Measurements from ENCODE around the gene SOWAHA. TPM values are rescaled to one million over a fixed set of nuclear protein-coding genes. Genes with fewer than 3 reads are reported as not detected.
A peak's percentile ranks its signal among the peaks of the same experiment; 100 is the strongest.

SOWAHA gene
- total RNA-seq, 1 experiment from 2014 or later = not detected

GRCh38 chr5:132778129-132778528 lies 35.0 kb upstream of the SOWAHA start:
- DNase-seq (ENCODE audit: low read depth, low spot score) (no peak), ATAC-seq (no peak)
- in situ Hi-C loops (cut with HindIII; ENCODE audit: low pct_unique_long_range_greater_than_20kb, low sequenced_read_pairs) (no loop called here), intact Hi-C loops (cut with micrococcal nuclease; ENCODE audit: unreplicated experiment) (no loop called here)
- Histone ChIP-seq H3K9me3 (ENCODE audit: control insufficient read depth, insufficient read depth, low read depth, low read length) (no peaks in the 10 kb centered on the region), H3K4me3 (ENCODE audit: low read depth in 2 of 2, low read length in 2 of 2) (peak overlapping the region; percentile 53 to 60; a peak in 3 of 4 replicates), H3K27me3 (ENCODE audit: control insufficient read depth, insufficient read depth, low read length) (peaks cover 4% of the 10 kb centered on the region; the same call in 1 of the 2 replicates), H3K27ac (ENCODE audit: low read length) (no peak overlapping the region), H3K36me3 (ENCODE audit: control insufficient read depth, insufficient read depth, low read length) (no peaks in the 10 kb centered on the region), H3K4me1 (ENCODE audit: control insufficient read depth, insufficient read depth, low read length) (peaks cover 11% of the 10 kb centered on the region; the same call in 1 of the 2 replicates)
- BruUV-seq (replicated peaks) = no TSS peak
- ChIA-PET CTCF (no interaction called here), POLR2A (no interaction called here)
- TF ChIP-seq POLR2AphosphoS5 (IDR thresholded peaks at IDR 0.05; ENCODE audit: low read depth, low read length) = no peak
- TF ChIP-seq SIN3A (IDR thresholded peaks at IDR 0.05; ENCODE audit: borderline replicate concordance, insufficient read depth, low read depth, low read length) = no peak
- TF ChIP-seq CTCF (IDR thresholded peaks at IDR 0.05) = no peak
- TF ChIP-seq REST (IDR thresholded peaks at IDR 0.05; ENCODE audit: insufficient read depth in 1 of 2, low read depth in 2 of 2, low read length in 1 of 2) = no peak
- no peak for TF ChIP-seq TCF7L2 (IDR thresholded peaks at IDR 0.05; ENCODE audit: low read depth, low read length)

- BruUV-seq (replicated peaks) = no TSS peak
- ChIA-PET CTCF (no interaction called here), POLR2A (no interaction called here)
- in situ Hi-C loops (cut with HindIII; ENCODE audit: low pct_unique_long_range_greater_than_20kb, low sequenced_read_pairs) (no loop called here), intact Hi-C loops (cut with micrococcal nuclease; ENCODE audit: unreplicated experiment) (no loop called here)
- Histone ChIP-seq H3K27me3 (ENCODE audit: control insufficient read depth, insufficient read depth, low read length) (peaks cover 4% of the 10 kb centered on the region; the same call in 1 of the 2 replicates), H3K36me3 (ENCODE audit: control insufficient read depth, insufficient read depth, low read length) (no peaks in the 10 kb centered on the region), H3K4me3 (ENCODE audit: low read depth in 2 of 2, low read length in 2 of 2) (no peak overlapping the region), H3K4me1 (ENCODE audit: control insufficient read depth, insufficient read depth, low read length) (peaks cover 11% of the 10 kb centered on the region; the same call in 1 of the 2 replicates), H3K27ac (ENCODE audit: low read length) (no peak overlapping the region), H3K9me3 (ENCODE audit: control insufficient read depth, insufficient read depth, low read depth, low read length) (no peaks in the 10 kb centered on the region)
- DNase-seq (ENCODE audit: low read depth, low spot score) (no peak), ATAC-seq (no peak)
- no peak for TF ChIP-seq SIN3A (IDR thresholded peaks at IDR 0.05; ENCODE audit: borderline replicate concordance, insufficient read depth, low read depth, low read length)
- no peak for TF ChIP-seq REST (IDR thresholded peaks at IDR 0.05; ENCODE audit: insufficient read depth in 1 of 2, low read depth in 2 of 2, low read length in 1 of 2)
- no peak for TF ChIP-seq POLR2AphosphoS5 (IDR thresholded peaks at IDR 0.05; ENCODE audit: low read depth, low read length)
- TF ChIP-seq CTCF (IDR thresholded peaks at IDR 0.05) = no peak
- TF ChIP-seq TCF7L2 (IDR thresholded peaks at IDR 0.05; ENCODE audit: low read depth, low read length) = no peak
Observed at GRCh38 chr5:132778856-132779255, 34.2 kb upstream of the SOWAHA start.

All from Panc1 (cell line).